GM21447 (cell line): ENCODE results near the gene BRD1.

Source experiments
- ATAC-seq: cut with Tn5 transposase; IDR thresholded peaks from one replicate; pipeline ENCODE4 v1.9.1; 2021; ENCODE audit not compliant: unreplicated experiment

The BRD1 gene

GRCh38 chr22:49803737-49804375 lies 23.8 kb downstream of the BRD1 start:
- no peak for ATAC-seq

GRCh38 chr22:49803134-49803533 lies 24.5 kb downstream of the BRD1 start:
- no peak for ATAC-seq

- no peak for ATAC-seq
Measured at GRCh38 chr22:49801391-49802060, 26.1 kb downstream of the BRD1 start.

GRCh38 chr22:49800408-49801238 lies 27.1 kb downstream of the BRD1 start:
- no peak for ATAC-seq

GRCh38 chr22:49799431-49800075 lies 28.1 kb downstream of the BRD1 start:
- ATAC-seq = no peak

GRCh38 chr22:49798486-49799151 lies 29.1 kb downstream of the BRD1 start:
- ATAC-seq = no peak

GRCh38 chr22:49797706-49798105 lies 30.0 kb downstream of the BRD1 start:
- ATAC-seq = no peak

GRCh38 chr22:49796596-49797270 lies 30.9 kb downstream of the BRD1 start:
- ATAC-seq = no peak

GRCh38 chr22:49795521-49795920 lies 32.2 kb downstream of the BRD1 start:
- no peak for ATAC-seq

- no peak for ATAC-seq
Measured at GRCh38 chr22:49793871-49794270, 33.8 kb downstream of the BRD1 start.

- ATAC-seq = no peak
Measured at GRCh38 chr22:49793296-49793695, 34.4 kb downstream of the BRD1 start.

- ATAC-seq = no peak
Measured at GRCh38 chr22:49792107-49792506, 35.6 kb downstream of the BRD1 start.

GRCh38 chr22:49791682-49792081 lies 36.0 kb downstream of the BRD1 start:
- ATAC-seq = no peak

GRCh38 chr22:49790912-49791311 lies 36.8 kb downstream of the BRD1 start:
- no peak for ATAC-seq

- no peak for ATAC-seq
Measured at GRCh38 chr22:49789289-49790141, 38.2 kb downstream of the BRD1 start.

GRCh38 chr22:49788504-49788903 lies 39.2 kb downstream of the BRD1 start:
- no peak for ATAC-seq

GRCh38 chr22:49787861-49788260 lies 39.8 kb downstream of the BRD1 start:
- no peak for ATAC-seq

GRCh38 chr22:49786976-49787706 lies 40.5 kb downstream of the BRD1 start:
- no peak for ATAC-seq
